Neural progenitor cell (in vitro differentiated cells): Measurements from ENCODE around the gene IL18R1. TPM values are rescaled to one million over a fixed set of nuclear protein-coding genes. Genes with fewer than 3 reads are reported as not detected.
A peak's percentile ranks its signal among the peaks of the same experiment; 100 is the strongest.

Source experiments
- DNase-seq: peaks from one replicate; pipeline ENCODE4 v3.0.0-alpha.2; 2016; ENCODE audit warnings: low spot score
- H2AFZ ChIP-seq: fragments of 200-600 bp; sonication (generic); replicated peaks from 2 replicates; pipeline ENCODE4 v1.6.1; 2016; ENCODE audit warnings: antibody characterized with exemption
- H3F3A ChIP-seq: fragments of 200-600 bp; sonication (generic); 2 replicates; pipeline ENCODE4 v1.6.1; 2016; ENCODE audit warnings: antibody characterized with exemption, low read depth
- H3K27ac ChIP-seq: fragments of 200-600 bp; sonication (generic); 2 replicates; pipeline ENCODE4 v1.5.1; 2016; ENCODE audit warnings: mild to moderate bottlenecking
- H3K27me3 ChIP-seq: fragments of 200-600 bp; sonication (generic); 2 replicates; pipeline ENCODE4 v1.6.1; 2016; ENCODE audit warnings: mild to moderate bottlenecking, moderate library complexity
- H3K36me3 ChIP-seq: fragments of 200-600 bp; sonication (generic); 2 replicates; pipeline ENCODE4 v1.5.1; 2016
- H3K4me1 ChIP-seq: fragments of 200-600 bp; sonication (generic); 2 replicates; pipeline ENCODE4 v1.6.1; 2016; ENCODE audit warnings: mixed run types
- H3K4me2 ChIP-seq: fragments of 200-600 bp; sonication (generic); 2 replicates; pipeline ENCODE4 v1.6.1; 2016
- H3K4me3 ChIP-seq: fragments of 200-600 bp; sonication (generic); 2 replicates; pipeline ENCODE4 v1.5.1; 2016
- H3K79me2 ChIP-seq: fragments of 200-600 bp; sonication (generic); 2 replicates; pipeline ENCODE4 v1.6.1; 2016; ENCODE audit warnings: low read depth
- H3K9ac ChIP-seq: fragments of 200-600 bp; sonication (generic); 2 replicates; pipeline ENCODE4 v1.6.1; 2016
- H3K9me3 ChIP-seq: fragments of 200-600 bp; sonication (generic); 2 replicates; pipeline ENCODE4 v1.5.1; 2016; ENCODE audit warnings: low read depth
- H4K20me1 ChIP-seq: fragments of 200-600 bp; sonication (generic); 2 replicates; pipeline ENCODE4 v1.6.1; 2016; ENCODE audit warnings: low read depth
- H3K27ac Mint-ChIP-seq: 3 replicates; pipeline ENCODE4 v1.8.0; 2021; ENCODE audit warnings: mixed read lengths
- H3K27me3 Mint-ChIP-seq: 2 replicates; pipeline ENCODE4 v1.8.0; 2022; ENCODE audit warnings: low read depth, mild to moderate bottlenecking, inconsistent platforms, moderate library complexity, mixed read lengths; ENCODE audit not compliant: insufficient read depth
- H3K36me3 Mint-ChIP-seq: 3 replicates; pipeline ENCODE4 v1.8.0; 2021; ENCODE audit warnings: mixed read lengths
- H3K4me1 Mint-ChIP-seq: 3 replicates; pipeline ENCODE4 v1.8.0; 2021; ENCODE audit warnings: mixed read lengths
- H3K4me3 Mint-ChIP-seq: 3 replicates; pipeline ENCODE4 v1.8.0; 2021; ENCODE audit warnings: mild to moderate bottlenecking, moderate library complexity, mixed read lengths
- H3K9me3 Mint-ChIP-seq: 3 replicates; pipeline ENCODE4 v1.8.0; 2020; ENCODE audit warnings: mixed read lengths
- CTCF ChIP-seq: fragments of 200-600 bp; sonication (generic); IDR thresholded peaks from 2 replicates; pipeline ENCODE4 v1.5.1; 2017; ENCODE audit warnings: antibody characterized with exemption, mild to moderate bottlenecking
- EZH2 ChIP-seq: fragments of 200-600 bp; sonication (generic); IDR thresholded peaks from 2 replicates; pipeline ENCODE4 v1.6.1; 2017; ENCODE audit warnings: antibody characterized with exemption, mild to moderate bottlenecking, moderate library complexity
- EZH2phosphoT487 ChIP-seq: fragments of 200-600 bp; sonication (generic); IDR thresholded peaks from 2 replicates; pipeline ENCODE4 v1.6.1; 2017; ENCODE audit warnings: antibody characterized with exemption
- total RNA-seq: library from RNA; depleted of rRNA; stranded (reverse); fragments of >200 nt; gene quantifications from 2 replicates; pipeline ENCODE4 v1.2.3, GENCODE V29; 2015; ENCODE audit warnings: low replicate concordance

IL18R1 gene
- total RNA-seq, 1 donor from 2014 or later, result 0.07 TPM

GRCh38 chr2:102392942-102393341, 37.3 kb downstream of the IL18R1 start:
- no peaks in the 10 kb centered on the region for H3K36me3 Mint-ChIP-seq
- Histone ChIP-seq H4K20me1 (no peaks in the 10 kb centered on the region), H3K36me3 (no peaks in the 10 kb centered on the region), H3K4me1 (no peaks in the 10 kb centered on the region), H3K9ac (no peak overlapping the region), H3K27ac (no peak overlapping the region), H2AFZ (no peak overlapping the region), H3K4me3 (no peak overlapping the region), H3K9me3 (no peaks in the 10 kb centered on the region), H3F3A (no peaks in the 10 kb centered on the region), H3K79me2 (no peaks in the 10 kb centered on the region), H3K4me2 (no peak overlapping the region), H3K27me3 (no peaks in the 10 kb centered on the region)
- TF ChIP-seq CTCF (no peak), EZH2 (no peak), EZH2phosphoT487 (no peak)
- H3K27me3 Mint-ChIP-seq, result no peaks in the 10 kb centered on the region
- no peaks in the 10 kb centered on the region for H3K9me3 Mint-ChIP-seq
- no peak for DNase-seq
- H3K4me1 Mint-ChIP-seq, result no peaks in the 10 kb centered on the region
- H3K27ac Mint-ChIP-seq, result no peak overlapping the region
- no peak overlapping the region for H3K4me3 Mint-ChIP-seq

GRCh38 chr2:102396012-102396411, 40.4 kb downstream of the IL18R1 start:
- H2AFZ ChIP-seq, result no peak overlapping the region
- H3K4me1 Mint-ChIP-seq, result peaks cover 4% of the 10 kb centered on the region
- no peaks in the 10 kb centered on the region for H4K20me1 ChIP-seq
- no peak overlapping the region for H3K4me3 ChIP-seq
- no peaks in the 10 kb centered on the region for H3F3A ChIP-seq
- no peaks in the 10 kb centered on the region for H3K9me3 Mint-ChIP-seq
- no peaks in the 10 kb centered on the region for H3K36me3 ChIP-seq
- no peaks in the 10 kb centered on the region for H3K36me3 Mint-ChIP-seq
- no peaks in the 10 kb centered on the region for H3K27me3 ChIP-seq
- TF ChIP-seq EZH2phosphoT487, result no peak
- TF ChIP-seq EZH2, result no peak
- no peak for TF ChIP-seq CTCF
- no peaks in the 10 kb centered on the region for H3K27me3 Mint-ChIP-seq
- no peak overlapping the region for H3K27ac ChIP-seq
- H3K4me3 Mint-ChIP-seq, result no peak overlapping the region
- no peaks in the 10 kb centered on the region for H3K79me2 ChIP-seq
- no peak overlapping the region for H3K27ac Mint-ChIP-seq
- no peaks in the 10 kb centered on the region for H3K9me3 ChIP-seq
- DNase-seq, result no peak
- H3K9ac ChIP-seq, result no peak overlapping the region
- no peak overlapping the region for H3K4me2 ChIP-seq
- H3K4me1 ChIP-seq, result no peaks in the 10 kb centered on the region

GRCh38 chr2:102397209-102397608, 41.6 kb downstream of the IL18R1 start:
- H3K27me3 ChIP-seq, result no peaks in the 10 kb centered on the region
- DNase-seq, result peak; percentile 9
- H3K4me2 ChIP-seq, result no peak overlapping the region
- H3K4me1 ChIP-seq, result no peaks in the 10 kb centered on the region
- no peak overlapping the region for H3K4me3 Mint-ChIP-seq
- no peaks in the 10 kb centered on the region for H3K36me3 ChIP-seq
- H3K27me3 Mint-ChIP-seq, result no peaks in the 10 kb centered on the region
- TF ChIP-seq EZH2 (no peak), EZH2phosphoT487 (no peak), CTCF (no peak)
- no peaks in the 10 kb centered on the region for H3K79me2 ChIP-seq
- no peaks in the 10 kb centered on the region for H3K9me3 ChIP-seq
- peak overlapping the region; percentile 93 for H2AFZ ChIP-seq
- H3K27ac Mint-ChIP-seq, result no peak overlapping the region
- H3K27ac ChIP-seq, result no peak overlapping the region
- H3K9ac ChIP-seq, result no peak overlapping the region
- H3K4me3 ChIP-seq, result no peak overlapping the region
- H3F3A ChIP-seq, result no peaks in the 10 kb centered on the region
- H3K4me1 Mint-ChIP-seq, result peaks cover 4% of the 10 kb centered on the region
- no peaks in the 10 kb centered on the region for H3K36me3 Mint-ChIP-seq
- H4K20me1 ChIP-seq, result no peaks in the 10 kb centered on the region
- no peaks in the 10 kb centered on the region for H3K9me3 Mint-ChIP-seq
